H9 (cell line): Measurements from ENCODE around the gene VPS51. TPM values are rescaled to one million over a fixed set of nuclear protein-coding genes. Genes with fewer than 3 reads are reported as not detected.

Experiments used
- DNase-seq: peaks from one replicate; pipeline ENCODE4 v3.0.0-alpha.2; 2017
- H2AFZ ChIP-seq: one replicate; pipeline ENCODE4 v1.6.1; 2013; ENCODE audit warnings: mild to moderate bottlenecking, low read length, control low read depth, moderate library complexity
- H2AK5ac ChIP-seq: 2 replicates; pipeline ENCODE4 v1.6.1; 2013; ENCODE audit warnings: low read length, control low read depth, mixed read lengths; ENCODE audit not compliant: insufficient read length
- H2BK120ac ChIP-seq: one replicate; pipeline ENCODE4 v1.6.1; 2013; ENCODE audit warnings: low read depth, mild to moderate bottlenecking, low read length, control low read depth, inconsistent platforms; ENCODE audit not compliant: poor library complexity, severe bottlenecking
- H2BK12ac ChIP-seq: 2 replicates; pipeline ENCODE4 v1.6.1; 2013; ENCODE audit warnings: low read length, control low read depth, mixed read lengths, low read depth; ENCODE audit not compliant: insufficient read length
- H2BK15ac ChIP-seq: 2 replicates; pipeline ENCODE4 v1.6.1; 2013; ENCODE audit warnings: low read depth, low read length, control low read depth
- H2BK20ac ChIP-seq: one replicate; pipeline ENCODE4 v1.6.1; 2013; ENCODE audit warnings: low read depth, mild to moderate bottlenecking, low read length, control low read depth, inconsistent platforms; ENCODE audit not compliant: poor library complexity, severe bottlenecking
- H2BK5ac ChIP-seq: 2 replicates; pipeline ENCODE4 v1.6.1; 2013; ENCODE audit warnings: low read length, control low read depth, mixed read lengths; ENCODE audit not compliant: insufficient read length
- H3K14ac ChIP-seq: 2 replicates; pipeline ENCODE4 v1.6.1; 2013; ENCODE audit warnings: low read length, control low read depth; ENCODE audit not compliant: insufficient read depth
- H3K18ac ChIP-seq: 2 replicates; pipeline ENCODE4 v1.6.1; 2013; ENCODE audit warnings: low read depth, mild to moderate bottlenecking, mixed read lengths, low read length, control low read depth; ENCODE audit not compliant: insufficient read length
- H3K23ac ChIP-seq: 2 replicates; pipeline ENCODE4 v1.6.1; 2013; ENCODE audit warnings: low read length, control low read depth, mixed read lengths, low read depth; ENCODE audit not compliant: insufficient read length
- H3K23me2 ChIP-seq: 2 replicates; pipeline ENCODE4 v1.6.1; 2013; ENCODE audit warnings: low read depth, mild to moderate bottlenecking, mixed read lengths, low read length, control low read depth; ENCODE audit not compliant: insufficient read length, poor library complexity, severe bottlenecking
- H3K27ac ChIP-seq: 2 replicates; pipeline ENCODE4 v1.5.1; 2013; ENCODE audit warnings: low read length, control low read depth, mixed read lengths, low read depth; ENCODE audit not compliant: insufficient read length
- H3K27me3 ChIP-seq: 2 replicates; pipeline ENCODE4 v1.6.1; 2013; ENCODE audit warnings: low read length, control low read depth, inconsistent platforms; ENCODE audit not compliant: insufficient read depth
- H3K4ac ChIP-seq: 2 replicates; pipeline ENCODE4 v1.6.1; 2013; ENCODE audit warnings: low read depth, mild to moderate bottlenecking, control low read depth, inconsistent platforms, low read length, moderate library complexity
- H3K4me1 ChIP-seq: 2 replicates; pipeline ENCODE4 v1.6.1; 2013; ENCODE audit warnings: low read length, control low read depth, inconsistent platforms; ENCODE audit not compliant: insufficient read depth
- H3K4me2 ChIP-seq: 2 replicates; pipeline ENCODE4 v1.6.1; 2013; ENCODE audit warnings: low read length, control low read depth, mixed read lengths; ENCODE audit not compliant: insufficient read length, insufficient read depth
- H3K56ac ChIP-seq: 2 replicates; pipeline ENCODE4 v1.6.1; 2013; ENCODE audit warnings: low read depth, mild to moderate bottlenecking, mixed read lengths, low read length, control low read depth; ENCODE audit not compliant: insufficient read length
- H3K79me1 ChIP-seq: 2 replicates; pipeline ENCODE4 v1.6.1; 2013; ENCODE audit warnings: low read depth, mild to moderate bottlenecking, moderate library complexity, low read length, control low read depth, inconsistent platforms; ENCODE audit not compliant: insufficient read depth, poor library complexity, severe bottlenecking
- H3K79me2 ChIP-seq: 2 replicates; pipeline ENCODE4 v1.6.1; 2013; ENCODE audit warnings: low read length, control low read depth, inconsistent platforms; ENCODE audit not compliant: insufficient read depth
- H3K9ac ChIP-seq: 2 replicates; pipeline ENCODE4 v1.6.1; 2013; ENCODE audit warnings: low read length, control low read depth, mixed read lengths; ENCODE audit not compliant: insufficient read length; ENCODE audit errors: extremely low read depth
- H3K9me3 ChIP-seq: one replicate; pipeline ENCODE4 v1.6.1; 2013; ENCODE audit warnings: low read depth, low read length, inconsistent platforms; ENCODE audit not compliant: control insufficient read depth
- H3T11ph ChIP-seq: one replicate; pipeline ENCODE4 v1.6.1; 2013; ENCODE audit warnings: mild to moderate bottlenecking, low read length, control low read depth, inconsistent platforms
- H4K20me1 ChIP-seq: one replicate; pipeline ENCODE4 v1.6.1; 2013; ENCODE audit not compliant: control insufficient read depth, insufficient read length, insufficient read depth
- H4K5ac ChIP-seq: 2 replicates; pipeline ENCODE4 v1.6.1; 2013; ENCODE audit warnings: low read depth, mild to moderate bottlenecking, mixed read lengths, low read length, control low read depth; ENCODE audit not compliant: insufficient read length
- H4K8ac ChIP-seq: replicated peaks from 2 replicates; pipeline ENCODE4 v1.6.1; 2013; ENCODE audit warnings: low read length, control low read depth, mixed read lengths, low read depth; ENCODE audit not compliant: insufficient read length
- H4K91ac ChIP-seq: 2 replicates; pipeline ENCODE4 v1.6.1; 2013; ENCODE audit warnings: low read depth, mild to moderate bottlenecking, moderate library complexity, mixed read lengths, low read length, control low read depth; ENCODE audit not compliant: insufficient read length
- H3K27ac Mint-ChIP-seq, 3 experiments: 2 replicates in 2 of 3; 3 replicates in 1 of 3; pipeline ENCODE4 v1.8.0; 2020 to 2021; ENCODE audit warnings: mixed read lengths in 3 of 3, mild to moderate bottlenecking in 1 of 3, moderate library complexity in 1 of 3
- H3K27me3 Mint-ChIP-seq: 2 replicates; pipeline ENCODE4 v1.8.0; 2021; ENCODE audit warnings: low read depth, mild to moderate bottlenecking, moderate library complexity, mixed read lengths
- H3K36me3 Mint-ChIP-seq, 3 experiments: 2 replicates in 2 of 3; 3 replicates in 1 of 3; pipeline ENCODE4 v1.8.0; 2020 to 2021; ENCODE audit warnings: low read depth in 3 of 3, mixed read lengths in 3 of 3; ENCODE audit not compliant: insufficient read depth in 1 of 3
- H3K4me1 Mint-ChIP-seq, 2 experiments: 2 replicates each; pipeline ENCODE4 v1.8.0; 2020; ENCODE audit warnings: mixed read lengths in 2 of 2
- H3K4me3 Mint-ChIP-seq, 2 experiments: 2 replicates in 1 of 2; 3 replicates in 1 of 2; pipeline ENCODE4 v1.8.0; 2020 to 2021; ENCODE audit warnings: mild to moderate bottlenecking in 2 of 2, mixed read lengths in 2 of 2, moderate library complexity in 1 of 2
- H3K9me3 Mint-ChIP-seq, 2 experiments: 2 replicates in 1 of 2; 3 replicates in 1 of 2; pipeline ENCODE4 v1.8.0; 2020; ENCODE audit warnings: mild to moderate bottlenecking in 2 of 2, mixed read lengths in 2 of 2, moderate library complexity in 1 of 2
- WGBS: extraction: QIAGEN DNeasy Blood & Tissue Kit; methylation state at CpG from one replicate; pipeline ENCODE4 v1.1.7; 2013; ENCODE audit warnings: missing lambda C conversion rate, low lambda C conversion rate, mixed read lengths; ENCODE audit not compliant: insufficient read length; ENCODE audit errors: extremely low coverage; 5-methylcytosine and 5-hydroxymethylcytosine counted together
- total RNA-seq: library from RNA; stranded (reverse); gene quantifications from 2 replicates; pipeline ENCODE4 v1.2.1, GENCODE V29; 2021
- TF ChIP-seq, protein P1 (sequence below): fragments of 200-600 bp; sonication (generic); conservative IDR thresholded peaks from 3 replicates; pipeline ENCODE4 v1.8.0; 2021; ENCODE audit warnings: antibody characterized with exemption, mild to moderate bottlenecking

VPS51 gene
- total RNA-seq, 1 experiment from 2014 or later = 94.7 TPM

DNA sequence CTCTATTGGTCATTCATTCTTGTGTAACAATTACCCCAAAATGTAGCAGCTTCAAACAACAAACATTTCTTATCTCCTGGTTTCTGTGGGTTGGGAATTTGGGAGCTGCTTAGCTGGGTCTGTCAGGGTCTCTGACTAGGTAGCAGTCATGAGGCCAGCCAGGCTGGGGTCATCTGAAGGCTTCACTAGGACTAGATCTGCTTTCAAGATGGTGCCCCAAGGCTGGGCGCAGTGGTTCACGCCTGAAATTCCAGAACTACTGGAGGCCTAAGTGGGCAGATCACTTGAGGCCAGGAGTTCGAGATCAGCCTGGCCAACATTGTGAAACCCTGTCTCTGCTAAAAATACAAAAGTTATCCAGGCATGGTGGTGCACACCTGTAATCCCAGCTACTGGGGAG lies 60.9 kb downstream of the VPS51 start:
- Histone ChIP-seq H3K9me3 (no peaks in the 10 kb centered on the region), H3K27ac (no peak overlapping the region), H2BK5ac (no peak overlapping the region), H3K79me2 (no peaks in the 10 kb centered on the region), H4K20me1 (no peaks in the 10 kb centered on the region), H4K8ac (no peak overlapping the region), H4K91ac (no peak overlapping the region), H2AK5ac (no peak overlapping the region), H3K4me2 (no peak overlapping the region), H3K18ac (no peak overlapping the region), H3T11ph (no peak overlapping the region), H3K4me1 (no peaks in the 10 kb centered on the region), H3K27me3 (no peaks in the 10 kb centered on the region), H3K4ac (no peak overlapping the region), H3K79me1 (no peaks in the 10 kb centered on the region), H2BK12ac (no peak overlapping the region), H2BK120ac (no peak overlapping the region), H3K9ac (no peak overlapping the region), H2AFZ (no peak overlapping the region), H3K14ac (no peak overlapping the region), H2BK20ac (no peak overlapping the region), H4K5ac (no peak overlapping the region), H3K56ac (no peak overlapping the region), H2BK15ac (no peak overlapping the region), H3K23ac (no peak overlapping the region), H3K23me2 (no peaks in the 10 kb centered on the region)
- Mint-ChIP-seq H3K36me3 (no peaks in the 10 kb centered on the region), H3K27ac (no peak overlapping the region; a peak in 1 of 7 replicates), H3K4me1 (no peaks in the 10 kb centered on the region), H3K9me3 (no peaks in the 10 kb centered on the region), H3K27me3 (peaks cover 16% of the 10 kb centered on the region), H3K4me3 (no peak overlapping the region)
- whole genome bisulfite sequencing = no CpG with 5 or more reads among the region's 3 CpGs
- TF ChIP-seq, protein P1, sequence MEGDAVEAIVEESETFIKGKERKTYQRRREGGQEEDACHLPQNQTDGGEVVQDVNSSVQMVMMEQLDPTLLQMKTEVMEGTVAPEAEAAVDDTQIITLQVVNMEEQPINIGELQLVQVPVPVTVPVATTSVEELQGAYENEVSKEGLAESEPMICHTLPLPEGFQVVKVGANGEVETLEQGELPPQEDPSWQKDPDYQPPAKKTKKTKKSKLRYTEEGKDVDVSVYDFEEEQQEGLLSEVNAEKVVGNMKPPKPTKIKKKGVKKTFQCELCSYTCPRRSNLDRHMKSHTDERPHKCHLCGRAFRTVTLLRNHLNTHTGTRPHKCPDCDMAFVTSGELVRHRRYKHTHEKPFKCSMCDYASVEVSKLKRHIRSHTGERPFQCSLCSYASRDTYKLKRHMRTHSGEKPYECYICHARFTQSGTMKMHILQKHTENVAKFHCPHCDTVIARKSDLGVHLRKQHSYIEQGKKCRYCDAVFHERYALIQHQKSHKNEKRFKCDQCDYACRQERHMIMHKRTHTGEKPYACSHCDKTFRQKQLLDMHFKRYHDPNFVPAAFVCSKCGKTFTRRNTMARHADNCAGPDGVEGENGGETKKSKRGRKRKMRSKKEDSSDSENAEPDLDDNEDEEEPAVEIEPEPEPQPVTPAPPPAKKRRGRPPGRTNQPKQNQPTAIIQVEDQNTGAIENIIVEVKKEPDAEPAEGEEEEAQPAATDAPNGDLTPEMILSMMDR = no peak
- DNase-seq = no peak
